ENCODE measurements around the gene GREB1.
"Not testable (repeated sequence)": the region's sequence is repeated elsewhere in the genome, so short reads cannot be mapped to it uniquely, and the experiment has no call there.

GREB1 gene

DNA sequence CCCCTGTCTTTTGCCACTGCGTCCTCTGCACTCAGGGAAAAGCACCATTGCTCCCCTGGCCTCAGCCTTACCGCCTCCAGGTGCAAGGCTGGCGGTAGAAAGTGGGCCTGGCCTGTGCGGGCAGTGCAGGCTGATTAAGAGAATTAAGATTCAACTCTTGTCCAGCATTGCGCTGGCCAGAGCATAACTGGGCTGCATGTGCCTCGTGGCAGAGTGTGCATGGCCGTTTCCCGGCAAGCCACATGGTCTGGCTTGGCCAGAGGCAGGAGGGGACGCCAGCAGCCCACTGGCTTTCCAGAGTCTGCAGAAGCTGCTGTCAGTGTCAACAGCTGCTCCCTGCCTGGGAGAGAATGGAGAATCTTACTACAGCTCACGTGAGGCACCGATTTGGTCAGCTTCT lies 123.8 kb downstream of the GREB1 start:
- Mint-ChIP-seq H3K4me3 (no peak overlapping the region), H3K9me3 (peaks cover 5% of the 10 kb centered on the region), H3K4me1 (no peaks in the 10 kb centered on the region), H3K27ac (no peak overlapping the region), H3K36me3 (no peaks in the 10 kb centered on the region), H3K27me3 (peaks cover 7% of the 10 kb centered on the region)

- no peak overlapping the region for H3K4me3 Mint-ChIP-seq
- no peak overlapping the region for H3K27ac Mint-ChIP-seq
Observed at GRCh38 chr2:11658208-11659114, 124.6 kb downstream of the GREB1 start.

GRCh38 chr2:11659115-11659475 lies 125.2 kb downstream of the GREB1 start:
- Mint-ChIP-seq H3K27ac (no peak overlapping the region), H3K36me3 (no peaks in the 10 kb centered on the region), H3K4me3 (no peak overlapping the region), H3K27me3 (peaks cover 7% of the 10 kb centered on the region), H3K9me3 (peaks cover 5% of the 10 kb centered on the region), H3K4me1 (no peaks in the 10 kb centered on the region)

More at GRCh38 chr2:11658208-11659114, 124.6 kb downstream of the GREB1 start:
- Mint-ChIP-seq H3K27me3 (peaks cover 7% of the 10 kb centered on the region), H3K36me3 (no peaks in the 10 kb centered on the region), H3K9me3 (peaks cover 5% of the 10 kb centered on the region), H3K4me1 (no peaks in the 10 kb centered on the region)

GRCh38 chr2:11659851-11660250 lies 126.0 kb downstream of the GREB1 start:
- Mint-ChIP-seq H3K9me3 (peaks cover 5% of the 10 kb centered on the region), H3K27ac (no peak overlapping the region), H3K4me1 (no peaks in the 10 kb centered on the region), H3K36me3 (no peaks in the 10 kb centered on the region), H3K4me3 (no peak overlapping the region), H3K27me3 (peaks cover 7% of the 10 kb centered on the region)

DNA sequence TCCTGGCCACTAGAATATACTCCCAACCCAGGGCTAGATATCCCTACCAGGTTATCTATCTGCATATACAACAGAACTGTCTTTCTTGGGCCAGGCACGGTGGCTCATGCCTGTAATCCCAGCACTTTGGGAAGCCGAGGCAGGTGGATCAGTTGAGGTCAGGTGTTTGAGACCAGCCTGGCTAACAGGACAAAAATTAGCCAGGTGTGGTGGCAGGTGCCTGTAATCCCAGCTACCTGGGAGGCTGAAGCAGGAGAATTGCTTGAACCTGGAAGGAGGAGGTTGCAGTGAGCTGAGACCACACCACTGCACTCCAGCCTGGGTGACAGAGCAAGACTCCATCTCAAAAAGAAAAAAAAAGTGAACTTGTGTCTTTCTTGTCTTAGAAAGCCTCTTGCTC lies 126.6 kb downstream of the GREB1 start:
- H3K27ac Mint-ChIP-seq, H3K9me3 Mint-ChIP-seq, H3K4me3 Mint-ChIP-seq, H3K27me3 Mint-ChIP-seq, H3K4me1 Mint-ChIP-seq, H3K36me3 Mint-ChIP-seq: not testable (repeated sequence)

DNA sequence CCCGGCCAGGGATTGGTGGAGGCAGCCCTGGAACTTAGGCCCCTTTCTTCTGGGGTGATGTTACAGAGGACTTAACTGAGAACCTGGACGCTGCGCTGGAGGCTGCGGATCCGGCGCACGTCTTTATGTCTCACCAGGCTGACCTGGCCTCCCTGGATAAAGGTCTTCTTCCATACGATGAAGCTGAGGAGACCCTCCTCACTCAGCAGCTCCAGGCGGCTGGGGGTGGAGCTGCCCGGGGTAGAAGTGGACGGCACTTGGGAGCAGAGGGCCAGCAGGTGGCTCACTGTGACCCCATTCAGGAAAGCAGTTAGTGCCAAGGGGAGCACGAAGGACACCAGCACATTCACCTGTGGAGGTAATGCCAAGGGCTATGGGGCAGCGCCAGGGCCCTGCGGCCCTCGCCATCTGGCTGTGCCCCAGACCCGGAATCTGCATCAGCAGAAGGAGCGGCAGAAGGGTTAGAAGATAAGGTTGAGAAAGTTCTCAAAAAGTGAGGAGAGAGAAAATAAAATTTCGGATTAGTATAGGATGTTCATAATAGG lies 128.1 kb downstream of the GREB1 start:
- H3K9me3 Mint-ChIP-seq = peaks cover 5% of the 10 kb centered on the region
- H3K27ac Mint-ChIP-seq = no peak overlapping the region
- H3K36me3 Mint-ChIP-seq = no peaks in the 10 kb centered on the region
- H3K4me3 Mint-ChIP-seq = no peak overlapping the region
- H3K4me1 Mint-ChIP-seq = no peaks in the 10 kb centered on the region
- H3K27me3 Mint-ChIP-seq = peaks cover 7% of the 10 kb centered on the region

GRCh38 chr2:11662882-11663281 lies 129.0 kb downstream of the GREB1 start:
- Mint-ChIP-seq H3K36me3 (no peaks in the 10 kb centered on the region), H3K27ac (no peak overlapping the region), H3K27me3 (peaks cover 7% of the 10 kb centered on the region)

GRCh38 chr2:11663427-11663826 lies 129.6 kb downstream of the GREB1 start:
- Mint-ChIP-seq H3K36me3 (no peaks in the 10 kb centered on the region), H3K4me3 (no peak overlapping the region), H3K27ac (no peak overlapping the region), H3K4me1 (peaks cover under 1% of the 10 kb centered on the region), H3K9me3 (peaks cover 5% of the 10 kb centered on the region), H3K27me3 (peaks cover 7% of the 10 kb centered on the region)

More at GRCh38 chr2:11662882-11663281, 129.0 kb downstream of the GREB1 start:
- Mint-ChIP-seq H3K4me3 (no peak overlapping the region), H3K4me1 (no peaks in the 10 kb centered on the region), H3K9me3 (peaks cover 5% of the 10 kb centered on the region)

- peaks cover 2% of the 10 kb centered on the region for H3K36me3 Mint-ChIP-seq
Observed at GRCh38 chr2:11665028-11665427, 131.2 kb downstream of the GREB1 start.

DNA sequence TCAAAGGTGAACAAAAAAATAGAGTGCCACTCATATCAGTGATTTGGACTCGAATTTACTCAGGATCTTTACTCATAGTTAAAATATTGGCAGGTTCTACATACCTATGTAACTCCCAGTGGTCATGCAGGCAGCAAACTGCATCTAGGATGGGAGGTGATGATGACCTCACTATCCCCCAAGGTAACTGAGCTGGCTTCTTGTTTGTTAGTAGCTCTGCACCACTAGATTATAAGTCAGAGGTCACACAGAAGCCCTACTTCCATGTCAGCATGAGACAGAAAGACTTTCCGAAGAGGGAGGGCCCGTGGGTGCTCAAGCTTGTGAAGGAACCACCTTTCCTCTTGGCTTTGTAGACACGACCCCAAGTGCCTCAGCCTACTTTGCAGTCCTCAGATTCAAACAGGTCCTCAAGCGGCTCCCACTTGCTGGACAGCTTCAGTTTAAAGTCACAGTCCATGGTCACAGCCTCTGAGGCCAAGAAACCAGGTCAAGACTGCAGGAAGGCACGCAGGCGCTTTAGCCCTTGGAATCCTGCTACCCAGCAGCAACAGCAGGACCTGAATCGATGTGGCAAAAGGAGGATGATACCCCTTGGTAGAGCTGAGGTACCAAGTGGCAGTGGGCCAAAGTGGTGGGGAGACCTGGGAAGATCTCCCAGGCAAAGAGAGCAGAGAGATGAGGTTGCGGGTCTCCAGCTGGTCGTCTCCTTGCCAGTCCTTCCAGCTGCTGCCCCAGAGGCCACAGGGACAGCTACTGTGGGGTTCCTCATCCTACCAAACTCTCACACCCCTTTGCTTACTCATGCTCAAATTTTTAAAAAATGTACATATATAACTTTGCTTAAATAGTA lies 131.9 kb downstream of the GREB1 start:
- H3K4me1 Mint-ChIP-seq = peaks cover 13% of the 10 kb centered on the region
- peaks cover 18% of the 10 kb centered on the region for H3K27me3 Mint-ChIP-seq
- H3K4me3 Mint-ChIP-seq = no peak overlapping the region
- peaks cover 5% of the 10 kb centered on the region for H3K9me3 Mint-ChIP-seq
- H3K27ac Mint-ChIP-seq = no peak overlapping the region
- peaks cover 5% of the 10 kb centered on the region for H3K36me3 Mint-ChIP-seq

More at GRCh38 chr2:11665028-11665427, 131.2 kb downstream of the GREB1 start:
- Mint-ChIP-seq H3K4me1 (peaks cover 7% of the 10 kb centered on the region), H3K27me3 (peaks cover 11% of the 10 kb centered on the region), H3K9me3 (peaks cover 5% of the 10 kb centered on the region), H3K27ac (no peak overlapping the region), H3K4me3 (no peak overlapping the region)

- Mint-ChIP-seq H3K4me3 (no peak overlapping the region), H3K27me3 (peaks cover 14% of the 10 kb centered on the region)
Observed at GRCh38 chr2:11667194-11667593, 133.3 kb downstream of the GREB1 start.

GRCh38 chr2:11667866-11668637 lies 134.2 kb downstream of the GREB1 start:
- H3K9me3 Mint-ChIP-seq = no peaks in the 10 kb centered on the region
- H3K27ac Mint-ChIP-seq = no peak overlapping the region
- peaks cover 14% of the 10 kb centered on the region for H3K27me3 Mint-ChIP-seq
- H3K36me3 Mint-ChIP-seq = peaks cover 5% of the 10 kb centered on the region
- peaks cover 13% of the 10 kb centered on the region for H3K4me1 Mint-ChIP-seq
- no peak overlapping the region for H3K4me3 Mint-ChIP-seq

More at GRCh38 chr2:11667194-11667593, 133.3 kb downstream of the GREB1 start:
- Mint-ChIP-seq H3K27ac (no peak overlapping the region), H3K9me3 (peaks cover 2% of the 10 kb centered on the region), H3K4me1 (peaks cover 13% of the 10 kb centered on the region), H3K36me3 (peaks cover 5% of the 10 kb centered on the region)

GRCh38 chr2:11669454-11670291 lies 135.8 kb downstream of the GREB1 start, which contains the start of gene NTSR2:
Gene NTSR2 (minus strand): TSS chr2:11670195. CDS start chr2:11670129, 66 bp downstream.
- H3K4me3 Mint-ChIP-seq = no peak within 1 kb of the TSS

GRCh38 chr2:11672407-11672806 lies 138.6 kb downstream of the GREB1 start:
- no peaks in the 10 kb centered on the region for H3K9me3 Mint-ChIP-seq
- H3K4me1 Mint-ChIP-seq = peaks cover 13% of the 10 kb centered on the region
- peaks cover 31% of the 10 kb centered on the region for H3K27me3 Mint-ChIP-seq
- no peak overlapping the region for H3K4me3 Mint-ChIP-seq
- no peak overlapping the region for H3K27ac Mint-ChIP-seq
- peaks cover 5% of the 10 kb centered on the region for H3K36me3 Mint-ChIP-seq

More at GRCh38 chr2:11669454-11670291, 135.8 kb downstream of the GREB1 start, which contains the start of gene NTSR2:
- no peak within 1 kb of the TSS for H3K27ac Mint-ChIP-seq
- no peaks in the 10 kb centered on the region for H3K9me3 Mint-ChIP-seq
- H3K27me3 Mint-ChIP-seq = peaks cover 17% of the 10 kb centered on the region
- H3K36me3 Mint-ChIP-seq = peaks cover 5% of the 10 kb centered on the region
- peaks cover 13% of the 10 kb centered on the region for H3K4me1 Mint-ChIP-seq
